K562 (cell line): ENCODE data around the gene MED22. TPM values are rescaled to one million over a fixed set of nuclear protein-coding genes. Genes with fewer than 3 reads are reported as not detected.
A peak's percentile ranks its signal among the peaks of the same experiment; 100 is the strongest.

ENCODE experiments used
- ATAC-seq: fragments of 200-7000 bp; cut with Tn5 transposase; 3 replicates; pipeline ENCODE4 v1.9.1; 2020; ENCODE audit warnings: moderate library complexity
- BruUV-seq: library from RNA; stranded (reverse); fragments of 400-500 nt; replicated peaks from 2 replicates; lab custom pipeline; 2021; lab: Mats Ljungman, UMichigan
- CTCF ChIA-PET: fragments of 300-600 bp; formaldehyde crosslinking; extraction: SDS; loops from one replicate; lab custom pipeline; 2021; ENCODE audit warnings: low intra/inter-chr PET ratio; lab: Yijun Ruan, JAX
- POLR2A ChIA-PET: fragments of 300-600, 350-650 bp; sonication (Branson Sonifier 250); formaldehyde crosslinking; extraction: SDS; loops from one replicate; lab custom pipeline; 2021; ENCODE audit warnings: antibody characterized with exemption, inconsistent platforms; lab: Yijun Ruan, JAX
- DNase-seq, 4 experiments: peaks; one replicate each; pipeline versions ENCODE4 v3.0.0 to v3.0.0-alpha.2; 2011 to 2018; ENCODE audit warnings: low spot score in 3 of 4, mixed read lengths in 3 of 4; ENCODE audit errors: extremely low read depth in 1 of 4
- FAIRE-seq: peaks from 2 replicates; lab custom pipeline; 2011; peaks lifted over from hg19 to GRCh38; lab: Jason Lieb, UNC
- H2AFZ ChIP-seq: 2 replicates; pipeline ENCODE4 v1.6.0; 2011; ENCODE audit warnings: low read depth, low read length, control low read depth, inconsistent platforms
- H3K27ac ChIP-seq: fragments of 200-600 bp; 3 replicates; pipeline ENCODE4 v1.8.0; 2011; ENCODE audit warnings: low read depth, mild to moderate bottlenecking, control low read depth, inconsistent platforms, low read length, moderate library complexity, mixed read lengths; ENCODE audit errors: extremely low read depth
- H3K27me3 ChIP-seq, 2 experiments: fragments of 300-600 bp in 1 of 2; 2 replicates in 1 of 2; 3 replicates in 1 of 2; pipeline versions ENCODE4 v1.6.0 to v1.8.0; 2011; ENCODE audit warnings: inconsistent platforms in 2 of 2, low read length in 2 of 2, mild to moderate bottlenecking in 1 of 2, mixed read lengths in 1 of 2, moderate library complexity in 1 of 2; ENCODE audit not compliant: control insufficient read depth in 2 of 2, insufficient read depth in 2 of 2
- H3K36me3 ChIP-seq: fragments of 300-600 bp; 3 replicates; pipeline ENCODE4 v1.8.0; 2011; ENCODE audit warnings: mild to moderate bottlenecking, low read length, inconsistent platforms; ENCODE audit not compliant: control insufficient read depth, insufficient read depth
- H3K4me1 ChIP-seq, 2 experiments: fragments of 200-600 bp in 1 of 2; replicated peaks in 1 of 2; 2 replicates in 1 of 2; 3 replicates in 1 of 2; pipeline versions ENCODE4 v1.5.1 to v1.8.0; 2011; ENCODE audit warnings: inconsistent platforms in 2 of 2, low read length in 2 of 2, mild to moderate bottlenecking in 1 of 2, mixed read lengths in 1 of 2, moderate library complexity in 1 of 2; ENCODE audit not compliant: control insufficient read depth in 2 of 2, insufficient read depth in 2 of 2
- H3K4me2 ChIP-seq: 2 replicates; pipeline ENCODE4 v1.6.1; 2011; ENCODE audit warnings: low read length, control low read depth, inconsistent platforms, mixed read lengths; ENCODE audit not compliant: insufficient read depth
- H3K4me3 ChIP-seq: fragments of 200-600 bp; sonication (generic), shearing (Covaris generic); 2 replicates; pipeline ENCODE4 v1.5.1; 2016; ENCODE audit warnings: control low read depth, inconsistent platforms
- H3K79me2 ChIP-seq: fragments of 200-600 bp; 3 replicates; pipeline ENCODE4 v1.8.0; 2011; ENCODE audit warnings: low read length, inconsistent platforms; ENCODE audit not compliant: control insufficient read depth, insufficient read depth
- H3K9ac ChIP-seq, 2 experiments: 2 replicates each; pipeline versions ENCODE4 v1.6.0 to v1.6.1; 2011; ENCODE audit warnings: low read depth in 2 of 2, low read length in 2 of 2, control low read depth in 1 of 2, inconsistent platforms in 1 of 2, mild to moderate bottlenecking in 1 of 2, mixed read lengths in 1 of 2; ENCODE audit not compliant: insufficient read depth in 1 of 2
- H3K9me1 ChIP-seq: one replicate; pipeline ENCODE4 v1.6.0; 2011; ENCODE audit warnings: inconsistent platforms, mild to moderate bottlenecking, low read length, moderate library complexity; ENCODE audit not compliant: control insufficient read depth, insufficient read depth
- H3K9me3 ChIP-seq: replicated peaks from 2 replicates; pipeline ENCODE4 v1.5.1; 2011; ENCODE audit warnings: low read depth, low read length, inconsistent platforms; ENCODE audit not compliant: control insufficient read depth, insufficient read depth
- H4K20me1 ChIP-seq: replicated peaks from 2 replicates; pipeline ENCODE4 v1.6.1; 2011; ENCODE audit warnings: low read length, inconsistent platforms, mixed read lengths; ENCODE audit not compliant: control insufficient read depth, insufficient read depth
- CCNT2 ChIP-seq: IDR thresholded peaks from 2 replicates; pipeline ENCODE4 v1.6.1; 2011; ENCODE audit warnings: borderline replicate concordance, low read depth, mild to moderate bottlenecking, moderate library complexity, mixed read lengths, low read length; ENCODE audit not compliant: insufficient read length; ENCODE audit errors: extremely low read depth
- ETS2 ChIP-seq: IDR thresholded peaks from 2 replicates; pipeline ENCODE4 v1.6.1; 2016; ENCODE audit warnings: borderline replicate concordance, missing genetic modification characterization, mild to moderate bottlenecking, moderate library complexity, missing compliant biosample characterization; ENCODE audit not compliant: poor library complexity, severe bottlenecking
- GABPB2 ChIP-seq: fragments of 250-450 bp; sonication (Bioruptor Pico); conservative IDR thresholded peaks from 2 replicates; pipeline ENCODE4 v1.5.1; 2021; ENCODE audit warnings: mild to moderate bottlenecking
- MCM5 ChIP-seq: fragments of 450-650 bp; IDR thresholded peaks from 2 replicates; pipeline ENCODE4 v1.6.1; 2016; ENCODE audit warnings: low read depth
- POLR2B ChIP-seq: fragments of 450-650 bp; IDR thresholded peaks from 2 replicates; pipeline ENCODE4 v1.6.1; 2018; ENCODE audit warnings: low read depth; ENCODE audit not compliant: partially characterized antibody
- POLR2G ChIP-seq: fragments of 200-400 bp; formaldehyde crosslinking; IDR thresholded peaks from 2 replicates; pipeline ENCODE4 v1.6.1; 2017; ENCODE audit warnings: low read depth, mild to moderate bottlenecking, antibody characterized with exemption, low read length, moderate library complexity
- SAFB ChIP-seq: fragments of 200-400 bp; formaldehyde crosslinking; IDR thresholded peaks from 2 replicates; pipeline ENCODE4 v1.6.1; 2017; ENCODE audit warnings: low read depth, low read length, borderline replicate concordance
- WGBS: fragments of 100-300 bp; shearing (Covaris generic); methylation state at CpG from one replicate; pipeline ENCODE4 v1.1.6; 2016; ENCODE audit warnings: low coverage, mixed read lengths; ENCODE audit not compliant: insufficient coverage; ENCODE audit errors: missing lambda C conversion rate; 5-methylcytosine and 5-hydroxymethylcytosine counted together
- in situ Hi-C: fragments of 300-500 bp; cut with MboI; formaldehyde crosslinking; loops from 4 replicates; pipeline ENCODE4 v1.15.0; 2018; ENCODE audit warnings: inconsistent platforms, mixed read lengths
- intact Hi-C: fragments of 100-400 bp; cut with micrococcal nuclease; formaldehyde crosslinking; loops from 2 replicates; pipeline ENCODE4 v1.14.2; 2022
- polyA plus RNA-seq, 8 experiments: library from polyadenylated mRNA; depleted of rRNA in 4 of 8; stranded (reverse) in 5 of 8; unstranded in 3 of 8; fragments of >200 nt; fragmentation: Nextera tagmentation in 2 of 8; fragmentation: Illumina TruSeq in 1 of 8; extraction: Ambion mirVana in 2 of 8; extraction: Trizol in 1 of 8; gene quantifications; 2 replicates each; pipeline versions ENCODE4 v1.2.1 to v1.2.3, GENCODE V29; 2011 to 2014; ENCODE audit warnings: inconsistent platforms in 1 of 8, missing spikeins in 1 of 8
- total RNA-seq, 7 experiments: library from RNA; depleted of rRNA in 6 of 7; stranded (reverse); fragments of >200 nt in 6 of 7; fragmentation: Illumina TruSeq in 2 of 7; extraction: Trizol in 2 of 7; gene quantifications; 2 replicates each; pipeline versions ENCODE4 v1.2.1 to v1.2.3, GENCODE V29; 2011 to 2021; ENCODE audit warnings: low replicate concordance in 1 of 7
- TF ChIP-seq, protein P1 (sequence below): sonication (generic); formaldehyde crosslinking; IDR thresholded peaks from 2 replicates; pipeline ENCODE4 v1.8.1; 2023; ENCODE audit warnings: mild to moderate bottlenecking, missing genetic modification reagents
- TF ChIP-seq, protein P2 (sequence below): fragments of 450-650 bp; conservative IDR thresholded peaks from 2 replicates; pipeline ENCODE4 v1.6.1; 2016; ENCODE audit warnings: missing genetic modification characterization, low read depth, mild to moderate bottlenecking, control low read depth, missing compliant biosample characterization
- TF ChIP-seq, protein P3 (sequence below): fragments of 450-650 bp; IDR thresholded peaks from 2 replicates; pipeline ENCODE4 v1.7.1; 2018; ENCODE audit warnings: mild to moderate bottlenecking, low read depth; ENCODE audit not compliant: partially characterized antibody

The MED22 gene
- total and polyA plus RNA-seq, 9 of the 15 experiments (the other 6 are each of a cell fraction or from before 2014, with no cell fraction given) = 0.73 to 35.6 (median 22.3) TPM

DNA sequence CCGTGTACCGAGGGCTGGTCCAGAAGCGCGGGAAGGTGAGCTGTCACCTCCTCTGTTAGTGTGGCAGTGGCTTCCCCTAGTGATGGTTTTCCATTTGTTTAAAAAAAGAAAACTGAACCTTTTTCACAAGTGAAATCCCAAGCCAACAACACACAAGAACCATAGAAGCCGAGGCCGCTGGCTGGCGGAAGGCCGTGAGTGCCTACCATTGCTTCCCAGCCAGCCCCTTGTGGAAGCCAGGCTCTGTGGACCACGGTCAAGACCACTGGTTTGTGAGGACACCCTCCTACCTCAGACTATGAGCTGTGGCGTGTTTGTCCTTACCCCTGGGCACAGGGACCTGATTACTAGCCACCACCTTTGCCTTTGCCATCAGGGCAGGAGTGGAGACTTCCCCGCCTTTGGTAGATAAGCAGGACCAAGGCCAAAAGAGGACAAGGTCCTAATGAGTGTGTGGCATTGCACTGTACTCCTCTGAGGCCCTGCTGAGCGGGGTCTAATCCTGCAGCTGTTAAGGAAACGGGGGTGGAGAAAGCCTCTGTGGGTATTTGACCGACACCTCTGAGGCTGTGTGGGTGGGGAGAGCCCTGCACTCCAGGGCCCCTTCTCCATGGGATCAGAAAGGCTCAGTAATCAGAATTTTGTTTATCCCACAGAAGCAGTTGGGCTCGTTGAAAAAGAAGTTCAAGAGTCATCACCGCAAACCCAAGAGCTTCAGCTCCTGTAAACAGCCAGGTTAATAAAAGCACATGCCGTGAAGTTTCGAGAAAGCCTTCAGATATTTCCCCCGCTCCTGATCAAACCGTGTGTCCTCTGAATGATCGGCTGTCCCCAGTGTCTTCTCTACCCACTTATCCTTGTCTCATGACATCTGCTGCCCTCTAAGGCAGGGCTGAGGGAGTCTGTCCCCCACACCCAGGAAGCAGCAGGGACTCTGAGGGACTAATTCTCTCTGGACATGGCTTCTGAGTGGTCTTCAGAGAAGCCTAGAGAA is 12.8 kb upstream of the MED22 start:
- H3K4me3 ChIP-seq = no peak overlapping the region
- H3K4me2 ChIP-seq = no peak overlapping the region
- peaks cover 26% of the 10 kb centered on the region for H3K79me2 ChIP-seq
- H3K9me3 ChIP-seq = no peaks in the 10 kb centered on the region
- DNase-seq (no peak), FAIRE-seq (peak; percentile 64), ATAC-seq (peak; percentile 1; the same call in 1 of the 3 replicates)
- peaks cover 13 to 42% of the 10 kb centered on the region in 2 experiments; a peak in 4 of 5 replicates for H3K4me1 ChIP-seq
- intact Hi-C loops (no loop called here), in situ Hi-C loops (no loop called here)
- no TSS peak for BruUV-seq
- 86% methylated on average over 18 of the region's 21 CpGs for WGBS
- no peaks in the 10 kb centered on the region for H3K27me3 ChIP-seq
- no peaks in the 10 kb centered on the region for H3K9me1 ChIP-seq
- H4K20me1 ChIP-seq = peaks cover 35% of the 10 kb centered on the region
- ChIA-PET POLR2A (interaction anchor here (0.7 to 7.4 kb wide), 6 partner anchors 10 to 461 kb away, joined by 3 to 109 read pairs (median 6); partner anchors contain the start of gene CACFD1), CTCF (no interaction called here)
- H3K9ac ChIP-seq = peak overlapping the region in 1 of 2 experiments; percentile 70; a peak in 1 of 4 replicates
- peaks cover 82% of the 10 kb centered on the region for H3K36me3 ChIP-seq
- no peak overlapping the region for H3K27ac ChIP-seq
- H2AFZ ChIP-seq = no peak overlapping the region
- TF ChIP-seq POLR2G (0 out of 2 replicates have a peak, but pooled peaks have one; percentile 7), SAFB (no peak), GABPB2 (CRISPR knock-in tag) (no peak), ETS2 (tag) (no peak), POLR2B (peak; percentile 30), CCNT2 (peak; percentile 30), MCM5 (no peak)
- TF ChIP-seq, protein P1, sequence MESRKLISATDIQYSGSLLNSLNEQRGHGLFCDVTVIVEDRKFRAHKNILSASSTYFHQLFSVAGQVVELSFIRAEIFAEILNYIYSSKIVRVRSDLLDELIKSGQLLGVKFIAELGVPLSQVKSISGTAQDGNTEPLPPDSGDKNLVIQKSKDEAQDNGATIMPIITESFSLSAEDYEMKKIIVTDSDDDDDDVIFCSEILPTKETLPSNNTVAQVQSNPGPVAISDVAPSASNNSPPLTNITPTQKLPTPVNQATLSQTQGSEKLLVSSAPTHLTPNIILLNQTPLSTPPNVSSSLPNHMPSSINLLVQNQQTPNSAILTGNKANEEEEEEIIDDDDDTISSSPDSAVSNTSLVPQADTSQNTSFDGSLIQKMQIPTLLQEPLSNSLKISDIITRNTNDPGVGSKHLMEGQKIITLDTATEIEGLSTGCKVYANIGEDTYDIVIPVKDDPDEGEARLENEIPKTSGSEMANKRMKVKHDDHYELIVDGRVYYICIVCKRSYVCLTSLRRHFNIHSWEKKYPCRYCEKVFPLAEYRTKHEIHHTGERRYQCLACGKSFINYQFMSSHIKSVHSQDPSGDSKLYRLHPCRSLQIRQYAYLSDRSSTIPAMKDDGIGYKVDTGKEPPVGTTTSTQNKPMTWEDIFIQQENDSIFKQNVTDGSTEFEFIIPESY (CRISPR knock-in tag) = 0 out of 2 replicates have a peak, but pooled peaks have one; percentile 39
- TF ChIP-seq, protein P2, sequence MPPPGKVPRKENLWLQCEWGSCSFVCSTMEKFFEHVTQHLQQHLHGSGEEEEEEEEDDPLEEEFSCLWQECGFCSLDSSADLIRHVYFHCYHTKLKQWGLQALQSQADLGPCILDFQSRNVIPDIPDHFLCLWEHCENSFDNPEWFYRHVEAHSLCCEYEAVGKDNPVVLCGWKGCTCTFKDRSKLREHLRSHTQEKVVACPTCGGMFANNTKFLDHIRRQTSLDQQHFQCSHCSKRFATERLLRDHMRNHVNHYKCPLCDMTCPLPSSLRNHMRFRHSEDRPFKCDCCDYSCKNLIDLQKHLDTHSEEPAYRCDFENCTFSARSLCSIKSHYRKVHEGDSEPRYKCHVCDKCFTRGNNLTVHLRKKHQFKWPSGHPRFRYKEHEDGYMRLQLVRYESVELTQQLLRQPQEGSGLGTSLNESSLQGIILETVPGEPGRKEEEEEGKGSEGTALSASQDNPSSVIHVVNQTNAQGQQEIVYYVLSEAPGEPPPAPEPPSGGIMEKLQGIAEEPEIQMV (tag) = no peak
- TF ChIP-seq, protein P3, sequence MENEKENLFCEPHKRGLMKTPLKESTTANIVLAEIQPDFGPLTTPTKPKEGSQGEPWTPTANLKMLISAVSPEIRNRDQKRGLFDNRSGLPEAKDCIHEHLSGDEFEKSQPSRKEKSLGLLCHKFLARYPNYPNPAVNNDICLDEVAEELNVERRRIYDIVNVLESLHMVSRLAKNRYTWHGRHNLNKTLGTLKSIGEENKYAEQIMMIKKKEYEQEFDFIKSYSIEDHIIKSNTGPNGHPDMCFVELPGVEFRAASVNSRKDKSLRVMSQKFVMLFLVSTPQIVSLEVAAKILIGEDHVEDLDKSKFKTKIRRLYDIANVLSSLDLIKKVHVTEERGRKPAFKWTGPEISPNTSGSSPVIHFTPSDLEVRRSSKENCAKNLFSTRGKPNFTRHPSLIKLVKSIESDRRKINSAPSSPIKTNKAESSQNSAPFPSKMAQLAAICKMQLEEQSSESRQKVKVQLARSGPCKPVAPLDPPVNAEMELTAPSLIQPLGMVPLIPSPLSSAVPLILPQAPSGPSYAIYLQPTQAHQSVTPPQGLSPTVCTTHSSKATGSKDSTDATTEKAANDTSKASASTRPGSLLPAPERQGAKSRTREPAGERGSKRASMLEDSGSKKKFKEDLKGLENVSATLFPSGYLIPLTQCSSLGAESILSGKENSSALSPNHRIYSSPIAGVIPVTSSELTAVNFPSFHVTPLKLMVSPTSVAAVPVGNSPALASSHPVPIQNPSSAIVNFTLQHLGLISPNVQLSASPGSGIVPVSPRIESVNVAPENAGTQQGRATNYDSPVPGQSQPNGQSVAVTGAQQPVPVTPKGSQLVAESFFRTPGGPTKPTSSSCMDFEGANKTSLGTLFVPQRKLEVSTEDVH = peak; percentile 25
